HG02759 (cell line): Measurements from ENCODE around the gene FAM177A1.

Experiments
- ATAC-seq: cut with Tn5 transposase; IDR thresholded peaks from one replicate; pipeline ENCODE4 v1.9.1; 2021; ENCODE audit warnings: mild to moderate bottlenecking, moderate library complexity; ENCODE audit not compliant: unreplicated experiment

FAM177A1 gene

DNA sequence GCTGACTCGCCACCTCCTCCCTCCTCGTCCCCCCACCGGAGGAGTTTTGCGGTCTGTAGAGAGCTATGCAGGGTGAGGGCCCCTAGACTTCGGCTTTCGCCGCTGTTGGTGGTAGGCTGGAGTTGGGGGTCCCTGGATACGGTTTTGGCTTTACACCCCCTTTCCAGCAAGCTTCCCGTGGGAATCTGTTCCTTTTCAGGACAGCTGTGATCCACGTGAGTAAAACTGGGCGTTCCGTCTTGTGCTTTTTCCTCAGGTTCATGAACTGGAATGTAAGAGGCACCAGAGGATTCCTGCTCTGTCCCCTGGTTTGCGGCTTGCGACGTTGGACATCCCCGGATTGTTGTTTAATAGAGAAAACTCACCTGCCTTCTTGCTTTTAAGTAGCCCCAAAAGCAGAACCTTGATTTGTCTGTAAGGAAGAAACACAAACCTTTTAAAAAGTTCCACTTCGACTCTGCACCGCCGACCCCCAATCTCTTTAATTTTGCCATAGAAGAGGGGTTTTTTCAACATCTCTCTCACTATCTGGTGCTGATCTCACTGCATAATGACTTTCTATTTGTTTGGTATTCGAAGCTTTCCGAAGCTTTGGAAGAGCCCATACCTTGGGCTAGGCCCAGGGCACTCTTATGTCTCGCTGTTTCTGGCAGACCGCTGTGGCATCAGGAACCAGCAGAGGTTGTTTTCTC is 76.8 kb downstream of the FAM177A1 start:
- no peak for ATAC-seq

DNA sequence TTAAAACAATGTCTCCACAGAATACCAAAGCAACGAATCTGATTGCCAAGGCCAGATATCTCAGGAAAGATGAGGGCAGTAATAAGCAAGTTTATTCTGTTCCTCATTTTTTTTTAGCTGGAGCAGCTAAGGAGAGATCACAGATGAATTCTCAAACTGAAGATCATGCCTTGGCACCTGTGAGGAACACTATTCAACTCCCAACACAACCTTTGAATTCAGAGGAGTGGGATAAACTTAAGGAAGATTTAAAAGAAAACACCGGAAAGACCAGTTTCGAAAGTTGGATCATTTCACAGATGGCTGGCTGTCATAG is 77.3 kb downstream of the FAM177A1 start:
- ATAC-seq: no peak

DNA sequence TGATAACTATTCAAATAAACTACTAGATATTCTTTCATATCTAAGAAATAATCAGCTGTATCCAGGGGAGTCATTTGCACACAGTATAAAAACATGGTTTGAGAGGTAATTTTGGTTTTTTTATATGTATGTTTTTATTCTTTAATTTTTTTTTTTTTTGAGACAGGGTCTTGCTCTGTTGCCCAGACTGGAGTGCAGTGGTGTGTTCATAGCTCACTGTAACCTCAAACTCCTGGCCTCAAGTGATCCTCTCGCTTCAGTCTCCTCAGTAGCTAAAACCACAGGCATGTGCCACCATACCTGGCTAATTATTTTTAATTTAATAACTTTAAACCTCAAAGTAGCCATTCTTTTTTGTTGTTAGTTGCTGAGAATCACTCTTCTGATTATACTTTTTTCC is 78.1 kb downstream of the FAM177A1 start:
- no peak for ATAC-seq
